ENCODE measurements around the gene FYCO1. TPM values are rescaled to one million over a fixed set of nuclear protein-coding genes. Genes with fewer than 3 reads are reported as not detected.

Gene FYCO1
- polyA plus RNA-seq, 3 donors = 0.59 to 5.0 (median 1.3) TPM

GRCh38 chr3:45947361-45947760 is 48.3 kb downstream of the FYCO1 start:
- DNase-seq = no peak
- no peaks in the 10 kb centered on the region for H4K20me1 ChIP-seq (ENCODE audit: insufficient read depth, low read length)
- TF ChIP-seq CTCF (IDR thresholded peaks at IDR 0.05) = no peak
- peaks cover 68 to 96% of the 10 kb centered on the region in 2 donors for H3K36me3 ChIP-seq (replicated peaks in 1 of 2; ENCODE audit: control insufficient read depth in 1 of 2, insufficient read depth in 2 of 2, low read length in 2 of 2)
- no peaks in the 10 kb centered on the region for H3K27me3 ChIP-seq (ENCODE audit: control insufficient read depth in 2 of 2, insufficient read depth in 2 of 2, low read length in 2 of 2)
- no peaks in the 10 kb centered on the region for H3K79me2 ChIP-seq (ENCODE audit: insufficient read depth, low read length)
- no peaks in the 10 kb centered on the region for H3K4me1 ChIP-seq (ENCODE audit: control insufficient read depth in 1 of 2, insufficient read depth in 2 of 2, low read length in 2 of 2)
- H3K4me3 Mint-ChIP-seq = no peak overlapping the region
- H2AFZ ChIP-seq (ENCODE audit: insufficient read depth, low read depth, low read length, poor library complexity, severe bottlenecking) = no peak overlapping the region
- no peak overlapping the region for H3K4me3 ChIP-seq (replicated peaks in 1 of 3; ENCODE audit: low read depth in 2 of 3, low read length in 3 of 3)
- H3K4me2 ChIP-seq (replicated peaks; ENCODE audit: extremely low read depth, low read length, poor library complexity, severe bottlenecking) = no peak overlapping the region
- peaks cover 85 to 90% of the 10 kb centered on the region in 2 donors for H3K36me3 Mint-ChIP-seq
- intact Hi-C loops (cut with micrococcal nuclease) = no loop called here
- H3K27ac Mint-ChIP-seq = peak overlapping the region in 2 of 7 donors; percentile 14 to 56
- H3K27me3 Mint-ChIP-seq (ENCODE audit: low read depth in 3 of 3) = peaks cover 0 to 4% (median 2%) of the 10 kb centered on the region in 3 donors
- H3K9me3 Mint-ChIP-seq = no peaks in the 10 kb centered on the region
- no peaks in the 10 kb centered on the region for H3K9me3 ChIP-seq (replicated peaks in 1 of 2; ENCODE audit: control insufficient read depth in 1 of 2, insufficient read depth in 1 of 2, low read length in 2 of 2)
- H3K9ac ChIP-seq (ENCODE audit: insufficient read depth, low read length, poor library complexity, severe bottlenecking) = no peak overlapping the region
- H3K27ac ChIP-seq (ENCODE audit: low read depth in 1 of 2, low read length in 2 of 2) = no peak overlapping the region
- no peaks in the 10 kb centered on the region for H3K4me1 Mint-ChIP-seq
- WGBS (ENCODE audit: insufficient coverage) = 90% methylated on average over 2 of the region's 3 CpGs

- Histone ChIP-seq H3K4me3 (replicated peaks in 1 of 3; ENCODE audit: low read depth in 2 of 3, low read length in 3 of 3) (no peak overlapping the region), H3K9ac (ENCODE audit: insufficient read depth, low read length, poor library complexity, severe bottlenecking) (no peak overlapping the region), H3K9me3 (replicated peaks in 1 of 2; ENCODE audit: control insufficient read depth in 1 of 2, insufficient read depth in 1 of 2, low read length in 2 of 2) (no peaks in the 10 kb centered on the region), H3K27me3 (ENCODE audit: control insufficient read depth in 2 of 2, insufficient read depth in 2 of 2, low read length in 2 of 2) (no peaks in the 10 kb centered on the region), H4K20me1 (ENCODE audit: insufficient read depth, low read length) (no peaks in the 10 kb centered on the region), H3K27ac (ENCODE audit: low read depth in 1 of 2, low read length in 2 of 2) (no peak overlapping the region), H3K79me2 (ENCODE audit: insufficient read depth, low read length) (no peaks in the 10 kb centered on the region), H3K4me1 (ENCODE audit: control insufficient read depth in 1 of 2, insufficient read depth in 2 of 2, low read length in 2 of 2) (no peaks in the 10 kb centered on the region), H3K36me3 (replicated peaks in 1 of 2; ENCODE audit: control insufficient read depth in 1 of 2, insufficient read depth in 2 of 2, low read length in 2 of 2) (peaks cover 63 to 96% of the 10 kb centered on the region in 2 donors), H2AFZ (ENCODE audit: insufficient read depth, low read depth, low read length, poor library complexity, severe bottlenecking) (no peak overlapping the region), H3K4me2 (replicated peaks; ENCODE audit: extremely low read depth, low read length, poor library complexity, severe bottlenecking) (no peak overlapping the region)
- Mint-ChIP-seq H3K9me3 (no peaks in the 10 kb centered on the region), H3K27ac (peak overlapping the region in 1 of 7 donors; percentile 27), H3K27me3 (ENCODE audit: low read depth in 3 of 3) (peaks cover 0 to 4% (median 2%) of the 10 kb centered on the region in 3 donors), H3K36me3 (peaks cover 82 to 87% of the 10 kb centered on the region in 2 donors), H3K4me1 (no peaks in the 10 kb centered on the region), H3K4me3 (no peak overlapping the region)
- WGBS (ENCODE audit: insufficient coverage) = 60% methylated on average over 3 of the region's 3 CpGs
- no peak for DNase-seq
- TF ChIP-seq CTCF (IDR thresholded peaks at IDR 0.05) = no peak
- intact Hi-C loops (cut with micrococcal nuclease) = no loop called here
Observed at GRCh38 chr3:45946875-45947274, 48.7 kb downstream of the FYCO1 start.
